Osteocyte (in vitro differentiated cells): ENCODE measurements around the gene GPR143. TPM values are rescaled to one million over a fixed set of nuclear protein-coding genes. Genes with fewer than 3 reads are reported as not detected.

ENCODE experiments used
- DNase-seq: peaks from one replicate; pipeline ENCODE4 v3.0.0; 2021; ENCODE audit warnings: mixed read lengths; ENCODE audit not compliant: unreplicated experiment; ENCODE audit errors: extremely low spot score
- H3K27ac Mint-ChIP-seq: one replicate; pipeline ENCODE4 v1.8.0; 2021; ENCODE audit warnings: mild to moderate bottlenecking, mixed read lengths; ENCODE audit not compliant: unreplicated experiment
- H3K27me3 Mint-ChIP-seq: one replicate; pipeline ENCODE4 v1.8.0; 2021; ENCODE audit warnings: mixed read lengths; ENCODE audit not compliant: unreplicated experiment
- H3K36me3 Mint-ChIP-seq: one replicate; pipeline ENCODE4 v1.8.0; 2021; ENCODE audit warnings: mixed read lengths; ENCODE audit not compliant: unreplicated experiment
- H3K4me1 Mint-ChIP-seq: one replicate; pipeline ENCODE4 v1.8.0; 2021; ENCODE audit warnings: mixed read lengths; ENCODE audit not compliant: unreplicated experiment
- H3K4me3 Mint-ChIP-seq: one replicate; pipeline ENCODE4 v1.8.0; 2021; ENCODE audit warnings: mild to moderate bottlenecking, moderate library complexity, mixed read lengths; ENCODE audit not compliant: unreplicated experiment
- H3K9me3 Mint-ChIP-seq: one replicate; pipeline ENCODE4 v1.8.0; 2021; ENCODE audit warnings: mixed read lengths; ENCODE audit not compliant: unreplicated experiment
- CTCF ChIP-seq: fragments of 200-600 bp; sonication (generic); IDR thresholded peaks from 2 replicates; pipeline ENCODE4 v1.5.0; 2021; ENCODE audit warnings: antibody characterized with exemption, mild to moderate bottlenecking, moderate library complexity
- total RNA-seq: library from RNA; stranded (reverse); gene quantifications from 2 replicates; pipeline ENCODE4 v1.2.1, GENCODE V29; 2021

Gene GPR143
- total RNA-seq, 1 donor from 2014 or later = 0.43 TPM

DNA sequence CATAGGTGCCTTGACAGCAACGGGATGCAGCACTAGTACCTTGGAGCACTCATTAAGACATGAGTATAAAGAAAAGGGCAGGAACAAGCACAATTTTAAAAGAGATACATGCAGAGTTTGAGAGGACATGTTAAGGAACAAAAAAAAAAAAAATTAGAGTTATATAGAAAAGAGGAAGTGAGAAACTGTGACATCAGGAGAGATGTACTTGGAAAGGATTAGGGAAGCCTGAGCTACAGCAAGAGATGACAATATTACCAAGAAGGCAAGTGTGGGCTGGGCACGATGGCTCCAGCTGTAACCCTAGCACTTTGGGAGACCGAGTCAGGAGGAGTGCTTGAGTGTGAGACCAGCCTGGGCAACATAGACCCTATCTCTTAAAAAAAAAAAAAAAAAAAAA, 37.4 kb downstream of the GPR143 start:
- Mint-ChIP-seq H3K9me3 (peaks cover 29% of the 10 kb centered on the region), H3K27ac (no peak overlapping the region), H3K4me1 (no peaks in the 10 kb centered on the region), H3K36me3 (peaks cover 1% of the 10 kb centered on the region), H3K27me3 (no peaks in the 10 kb centered on the region), H3K4me3 (no peak overlapping the region)
- TF ChIP-seq CTCF = no peak
- DNase-seq = no peak

DNA sequence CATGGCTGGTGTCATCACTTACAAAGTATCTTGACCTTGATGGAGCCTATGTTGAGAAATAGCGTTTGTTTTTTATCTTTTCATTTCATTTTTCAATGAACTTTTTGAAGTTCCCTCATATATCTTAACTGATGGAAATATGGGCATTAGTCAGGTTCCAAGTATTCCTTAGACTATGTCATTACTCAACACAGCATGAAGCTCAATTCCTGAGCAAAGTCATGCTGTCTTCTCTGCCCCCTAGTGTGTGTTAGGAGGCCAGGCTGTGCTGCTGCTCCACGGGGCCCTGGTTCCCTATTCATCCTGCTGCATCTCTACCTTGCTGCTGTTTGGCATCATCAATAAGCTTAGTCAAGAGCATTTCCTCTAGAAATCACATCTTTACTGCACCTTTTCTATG, 40.9 kb downstream of the GPR143 start:
- H3K27me3 Mint-ChIP-seq = no peaks in the 10 kb centered on the region
- no peak overlapping the region for H3K27ac Mint-ChIP-seq
- peaks cover 27% of the 10 kb centered on the region for H3K36me3 Mint-ChIP-seq
- no peak overlapping the region for H3K4me3 Mint-ChIP-seq
- no peak for DNase-seq
- TF ChIP-seq CTCF = no peak
- no peaks in the 10 kb centered on the region for H3K4me1 Mint-ChIP-seq
- H3K9me3 Mint-ChIP-seq = peaks cover 52% of the 10 kb centered on the region

GRCh38 chrX:9717376-9717775, 48.3 kb downstream of the GPR143 start:
- Mint-ChIP-seq H3K27me3 (no peaks in the 10 kb centered on the region), H3K9me3 (peaks cover 35% of the 10 kb centered on the region), H3K27ac (no peak overlapping the region), H3K36me3 (peaks cover 54% of the 10 kb centered on the region), H3K4me3 (no peak overlapping the region), H3K4me1 (no peaks in the 10 kb centered on the region)
- no peak for DNase-seq
- no peak for TF ChIP-seq CTCF

DNA sequence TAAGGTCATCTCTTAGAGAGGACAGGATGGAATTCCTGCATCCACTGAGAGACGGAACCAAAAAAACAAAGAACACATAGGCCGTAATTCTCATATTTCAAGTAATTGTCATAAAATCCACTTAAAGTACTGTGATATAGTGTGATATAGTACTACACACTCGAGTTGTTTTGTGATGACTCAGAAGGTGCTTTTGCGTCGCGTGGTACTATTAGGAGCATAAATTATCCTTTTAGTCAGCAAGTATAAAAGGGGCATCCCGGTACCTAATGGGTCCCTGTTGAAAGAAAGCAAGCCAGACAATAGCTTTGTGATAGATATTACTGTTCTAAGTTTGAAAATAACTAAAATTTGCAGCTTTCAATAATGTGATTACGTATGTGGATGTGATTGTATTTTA, 55.3 kb downstream of the GPR143 start:
- no peak for TF ChIP-seq CTCF
- Mint-ChIP-seq H3K4me3 (no peak overlapping the region), H3K4me1 (peaks cover 3% of the 10 kb centered on the region), H3K9me3 (no peaks in the 10 kb centered on the region), H3K36me3 (peaks cover 10% of the 10 kb centered on the region), H3K27me3 (no peaks in the 10 kb centered on the region), H3K27ac (no peak overlapping the region)
- DNase-seq = no peak

DNA sequence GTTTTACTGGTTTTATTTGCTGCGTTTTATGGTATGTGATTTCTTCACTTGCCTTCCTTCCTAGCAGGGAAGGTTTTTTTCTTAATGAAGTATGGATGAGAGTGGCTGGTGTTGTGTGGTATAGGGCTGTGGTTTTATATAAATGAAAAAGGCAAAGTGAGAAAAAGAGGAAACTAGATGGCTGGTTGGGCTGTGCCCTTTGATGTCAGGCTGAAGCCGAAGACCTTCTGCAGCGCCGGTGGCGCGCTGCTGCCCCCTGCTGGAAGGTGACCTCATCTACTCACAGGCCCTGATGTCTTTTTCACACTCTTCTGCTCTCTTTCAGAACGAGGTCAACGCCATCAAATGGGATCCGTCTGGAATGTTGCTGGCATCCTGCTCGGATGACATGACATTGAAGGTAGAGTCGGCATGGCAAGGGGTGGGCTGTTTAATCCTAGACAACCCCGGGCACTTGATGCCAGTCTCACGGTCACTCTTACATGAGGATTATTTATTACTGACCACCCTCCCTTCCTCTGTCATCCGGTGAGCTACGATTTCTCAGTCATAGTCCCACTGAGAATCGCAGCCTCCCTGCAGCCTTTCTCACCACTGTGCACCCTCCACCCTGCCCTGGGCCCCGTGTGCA, 56.6 kb downstream of the GPR143 start:
- DNase-seq = peak; percentile 92
- TF ChIP-seq CTCF = peak; percentile 84
- H3K27me3 Mint-ChIP-seq = no peaks in the 10 kb centered on the region
- peaks cover 3% of the 10 kb centered on the region for H3K4me1 Mint-ChIP-seq
- H3K36me3 Mint-ChIP-seq = peaks cover 19% of the 10 kb centered on the region
- H3K27ac Mint-ChIP-seq = peak overlapping the region; percentile 54
- no peak overlapping the region for H3K4me3 Mint-ChIP-seq
- peaks cover 3% of the 10 kb centered on the region for H3K9me3 Mint-ChIP-seq
